Hematopoietic multipotent progenitor cell treated with erythropoietin and hydrocortisone succinate and interleukin-3 and kit ligand, for 8 days (in vitro differentiated cells): ENCODE measurements around the gene SEC24B.

Experiments
- DNase-seq: peaks from one replicate; pipeline ENCODE4 v3.0.0-alpha.2; 2015

Gene SEC24B

DNA sequence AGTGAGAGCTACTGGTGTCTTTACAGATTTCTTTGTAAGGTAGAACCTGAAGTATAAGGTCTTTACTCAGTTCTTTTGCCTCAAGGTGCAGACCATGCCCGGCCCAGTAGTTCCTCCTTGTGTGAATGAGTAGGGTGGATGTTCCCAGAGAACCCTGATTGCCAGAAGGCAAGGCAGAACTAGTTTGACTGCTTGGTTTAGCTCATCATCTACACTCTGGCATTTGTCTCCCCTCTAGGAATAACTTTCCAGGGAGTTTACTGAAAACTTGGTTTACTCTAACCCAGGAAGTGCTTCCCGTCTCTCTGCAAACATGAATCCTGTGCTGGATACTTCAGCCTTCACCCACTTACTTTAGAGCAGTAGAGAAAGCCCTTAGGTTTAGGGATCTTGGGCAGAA, 155.5 kb downstream of the SEC24B start:
- DNase-seq = no peak

DNA sequence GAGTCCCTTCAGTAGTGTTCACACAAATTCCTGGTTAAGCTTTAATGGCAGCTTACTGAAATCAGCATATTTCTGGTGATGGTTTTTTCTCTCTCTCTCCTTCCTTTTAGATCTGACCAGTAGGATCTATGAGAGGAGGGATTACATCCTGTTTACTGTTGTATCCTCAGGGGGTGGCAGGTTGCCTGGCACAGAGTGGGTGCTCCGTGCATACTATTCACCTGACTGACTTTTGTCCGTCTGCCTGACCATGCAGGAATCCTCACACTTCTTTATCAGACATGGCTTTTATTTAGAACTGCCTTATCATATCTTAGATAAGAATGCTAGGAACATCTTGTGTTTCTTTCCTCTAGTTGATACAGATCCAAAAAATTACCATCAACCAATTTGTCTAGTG, 156.0 kb downstream of the SEC24B start:
- no peak for DNase-seq
